Retinal pigment epithelial cell (primary cell): Measurements from ENCODE around the gene CTBP2.

Source experiments
- DNase-seq: peaks from one replicate; pipeline ENCODE4 v3.0.0-alpha.2; 2010; ENCODE audit warnings: low read depth
- H3K4me3 ChIP-seq: 2 replicates; pipeline ENCODE4 v1.5.1; 2011; ENCODE audit warnings: mild to moderate bottlenecking, low read length, control low read depth, moderate library complexity
- CTCF ChIP-seq: conservative IDR thresholded peaks from 2 replicates; pipeline ENCODE4 v1.5.1; 2011; ENCODE audit warnings: low read depth, low read length, control low read depth, inconsistent platforms

CTBP2 gene

GRCh38 chr10:125093199-125093973 is 67.0 kb downstream of the CTBP2 start:
- TF ChIP-seq CTCF: no peak

GRCh38 chr10:125092564-125093031 is 67.8 kb downstream of the CTBP2 start:
- no peak for TF ChIP-seq CTCF
- no peak overlapping the region for H3K4me3 ChIP-seq
- DNase-seq: no peak

More at GRCh38 chr10:125093199-125093973, 67.0 kb downstream of the CTBP2 start:
- no peak overlapping the region for H3K4me3 ChIP-seq
- DNase-seq: no peak

- no peak for DNase-seq
- no peak for TF ChIP-seq CTCF
- H3K4me3 ChIP-seq: no peak overlapping the region
Measured at GRCh38 chr10:125091891-125092290, 68.5 kb downstream of the CTBP2 start.

GRCh38 chr10:125089469-125089868 is 70.9 kb downstream of the CTBP2 start:
- TF ChIP-seq CTCF: no peak
- no peak overlapping the region for H3K4me3 ChIP-seq
- DNase-seq: no peak

GRCh38 chr10:125087897-125088215 is 72.5 kb downstream of the CTBP2 start:
- no peak overlapping the region for H3K4me3 ChIP-seq
- TF ChIP-seq CTCF: no peak
- no peak for DNase-seq

- H3K4me3 ChIP-seq: no peak overlapping the region
- DNase-seq: no peak
- no peak for TF ChIP-seq CTCF
Measured at GRCh38 chr10:125087191-125087896, 73.0 kb downstream of the CTBP2 start.

GRCh38 chr10:125086691-125087090 is 73.7 kb downstream of the CTBP2 start:
- H3K4me3 ChIP-seq: no peak overlapping the region
- no peak for DNase-seq
- no peak for TF ChIP-seq CTCF
